ENCODE data around the gene PTPRD. TPM values are rescaled to one million over a fixed set of nuclear protein-coding genes. Genes with fewer than 3 reads are reported as not detected.
A peak's percentile ranks its signal among the peaks of the same experiment; 100 is the strongest.

PTPRD gene
- total RNA-seq, 2 donors from 2014 or later = 97.4 to 101 TPM

- no peaks in the 10 kb centered on the region for H3K36me3 ChIP-seq (ENCODE audit: control insufficient read depth, insufficient read depth, low read length)
- no peaks in the 10 kb centered on the region for H3K27me3 ChIP-seq (ENCODE audit: control insufficient read depth, insufficient read depth, low read length, poor library complexity, severe bottlenecking)
- H3K9me3 ChIP-seq (ENCODE audit: control insufficient read depth, low read length) = no peaks in the 10 kb centered on the region
- no peak for TF ChIP-seq CTCF (conservative IDR thresholded peaks at IDR 0.05)
- no peaks in the 10 kb centered on the region for H3K36me3 Mint-ChIP-seq (ENCODE audit: low read depth)
- H3K4me3 Mint-ChIP-seq = no peak overlapping the region
- no peak overlapping the region for H3K4me3 ChIP-seq (ENCODE audit: low read length)
- H3K9ac ChIP-seq (ENCODE audit: extremely low read depth, low read length, poor library complexity, severe bottlenecking) = no peak overlapping the region
- H3K4me1 Mint-ChIP-seq = peaks cover 8% of the 10 kb centered on the region
- H3K27ac ChIP-seq (ENCODE audit: low read depth, low read length) = no peak overlapping the region
- no peak for DNase-seq
- no peaks in the 10 kb centered on the region for H3K4me1 ChIP-seq (ENCODE audit: control insufficient read depth, insufficient read depth, low read length)
- H3K27me3 Mint-ChIP-seq (ENCODE audit: insufficient read depth) = no peaks in the 10 kb centered on the region
- H3K27ac Mint-ChIP-seq = no peak overlapping the region
- H3K9me3 Mint-ChIP-seq = no peaks in the 10 kb centered on the region
Observed at GRCh38 chr9:9538766-9539165, 1074.0 kb downstream of the PTPRD start.

GRCh38 chr9:9538356-9538755 is 1074.4 kb downstream of the PTPRD start:
- Histone ChIP-seq H3K27ac (ENCODE audit: low read depth, low read length) (no peak overlapping the region), H3K9me3 (ENCODE audit: control insufficient read depth, low read length) (no peaks in the 10 kb centered on the region), H3K4me3 (ENCODE audit: low read length) (no peak overlapping the region), H3K4me1 (ENCODE audit: control insufficient read depth, insufficient read depth, low read length) (no peaks in the 10 kb centered on the region), H3K9ac (ENCODE audit: extremely low read depth, low read length, poor library complexity, severe bottlenecking) (no peak overlapping the region), H3K27me3 (ENCODE audit: control insufficient read depth, insufficient read depth, low read length, poor library complexity, severe bottlenecking) (no peaks in the 10 kb centered on the region), H3K36me3 (ENCODE audit: control insufficient read depth, insufficient read depth, low read length) (no peaks in the 10 kb centered on the region)
- no peaks in the 10 kb centered on the region for H3K36me3 Mint-ChIP-seq (ENCODE audit: low read depth)
- DNase-seq = no peak
- WGBS, 2 experiments (ENCODE audit: insufficient coverage in 1 of 2, insufficient read length in 1 of 2) = 98 to 100% methylated on average over 1 to 2 of the region's 4 CpGs
- H3K4me1 Mint-ChIP-seq = peaks cover 8% of the 10 kb centered on the region
- no peak overlapping the region for H3K4me3 Mint-ChIP-seq
- H3K9me3 Mint-ChIP-seq = no peaks in the 10 kb centered on the region
- no peaks in the 10 kb centered on the region for H3K27me3 Mint-ChIP-seq (ENCODE audit: insufficient read depth)
- no peak overlapping the region for H3K27ac Mint-ChIP-seq
- TF ChIP-seq CTCF (conservative IDR thresholded peaks at IDR 0.05) = no peak

GRCh38 chr9:9536523-9536922 is 1076.3 kb downstream of the PTPRD start:
- peak; percentile 40 for DNase-seq

More at GRCh38 chr9:9536523-9536922, 1076.3 kb downstream of the PTPRD start:
- no peak overlapping the region for H3K4me3 Mint-ChIP-seq
- Histone ChIP-seq H3K27me3 (ENCODE audit: control insufficient read depth, insufficient read depth, low read length, poor library complexity, severe bottlenecking) (no peaks in the 10 kb centered on the region), H3K27ac (ENCODE audit: low read depth, low read length) (no peak overlapping the region), H3K4me1 (ENCODE audit: control insufficient read depth, insufficient read depth, low read length) (no peaks in the 10 kb centered on the region), H3K36me3 (ENCODE audit: control insufficient read depth, insufficient read depth, low read length) (no peaks in the 10 kb centered on the region), H3K9ac (ENCODE audit: extremely low read depth, low read length, poor library complexity, severe bottlenecking) (no peak overlapping the region), H3K9me3 (ENCODE audit: control insufficient read depth, low read length) (no peaks in the 10 kb centered on the region), H3K4me3 (ENCODE audit: low read length) (no peak overlapping the region)
- no peak for TF ChIP-seq CTCF (conservative IDR thresholded peaks at IDR 0.05)
- WGBS, 2 experiments (ENCODE audit: insufficient coverage in 1 of 2, insufficient read length in 1 of 2) = 77 to 82% methylated on average over 9 of the region's 9 CpGs
- no peaks in the 10 kb centered on the region for H3K9me3 Mint-ChIP-seq
- no peaks in the 10 kb centered on the region for H3K36me3 Mint-ChIP-seq (ENCODE audit: low read depth)
- peaks cover 8% of the 10 kb centered on the region for H3K4me1 Mint-ChIP-seq
- H3K27me3 Mint-ChIP-seq (ENCODE audit: insufficient read depth) = no peaks in the 10 kb centered on the region
- no peak overlapping the region for H3K27ac Mint-ChIP-seq

Measured in endodermal cell (in vitro differentiated cells).